Psoas muscle (tissue), 8 donors: ENCODE results near the gene TMEM253. TPM values are rescaled to one million over a fixed set of nuclear protein-coding genes. Genes with fewer than 3 reads are reported as not detected.

Experiments
- ATAC-seq, 4 donors: fragments of 200-7000 bp; cut with Tn5 transposase; one replicate each; pipeline ENCODE4 v1.9.1; 2020; ENCODE audit warnings: moderate library complexity in 3 of 4, mild to moderate bottlenecking in 2 of 4
- DNase-seq, 2 donors: peaks; one replicate each; pipeline ENCODE4 v3.0.0-alpha.2; 2020
- H3K27ac ChIP-seq: fragments of 200-600 bp; one replicate; pipeline ENCODE4 v1.8.0; 2022
- H3K27me3 ChIP-seq, 3 donors: fragments of 200-600 bp in 1 of 3; one replicate each; pipeline versions ENCODE4 v1.6.1 to v1.8.0; 2013 to 2022; ENCODE audit warnings: low read length in 2 of 3, mild to moderate bottlenecking in 2 of 3, moderate library complexity in 1 of 3; ENCODE audit not compliant: insufficient read depth in 3 of 3
- H3K36me3 ChIP-seq, 2 donors: fragments of 200-600 bp in 1 of 2; one replicate each; pipeline versions ENCODE4 v1.6.1 to v1.8.0; 2013 to 2022; ENCODE audit warnings: low read depth in 1 of 2, mild to moderate bottlenecking in 1 of 2, moderate library complexity in 1 of 2; ENCODE audit not compliant: insufficient read depth in 1 of 2
- H3K4me1 ChIP-seq: fragments of 200-600 bp; one replicate; pipeline ENCODE4 v1.8.0; 2022
- H3K4me3 ChIP-seq: fragments of 200-600 bp; one replicate; pipeline ENCODE4 v1.8.0; 2022; ENCODE audit warnings: mild to moderate bottlenecking
- H3K9me3 ChIP-seq: fragments of 200-600 bp; one replicate; pipeline ENCODE4 v1.8.0; 2022
- WGBS, 3 donors: extraction: QIAGEN DNeasy Blood & Tissue Kit; methylation state at CpG; one replicate each; pipeline versions ENCODE4 v1.1.6 to v1.1.7; 2013; 5-methylcytosine and 5-hydroxymethylcytosine counted together
- intact Hi-C, 2 donors: fragments of 100-400 bp; cut with DNase I; formaldehyde crosslinking; loops; one replicate each; pipeline versions ENCODE4 v1.11.0 to v1.14.2; 2022
- polyA plus RNA-seq, 3 donors: library from polyadenylated mRNA; stranded (reverse); fragments of 200-250 nt; gene quantifications; one replicate each; pipeline ENCODE4 v1.2.3, GENCODE V29; 2013
- total RNA-seq, 4 donors: library from RNA; stranded (reverse); fragmentation: NEBNext Ultra II Directional in 2 of 4; extraction: Animal tissue kit (Norgen Biotek cat#: 25700) in 2 of 4; gene quantifications; one replicate each; pipeline versions ENCODE4 v1.2.1 to v1.2.4, GENCODE V29; 2021 to 2023
- TF ChIP-seq, protein P1 (sequence below): fragments of 200-600 bp; IDR thresholded peaks from one replicate; pipeline ENCODE4 v1.8.0; 2022; ENCODE audit warnings: antibody characterized with exemption
- donor health status: healthy with polysubstance abuse.
- donor health status: DM: no; HTN: no; CAD: no; lungs with moderate emphysema.
- donor health status: Bipolar disorder and iron deficiency.
- donor health status: healthy.
- donor health status: DM: yes; HTN: yes; CAD: no.
- donor health status: DM: no; HTN: no; CAD: no.
- donor health status: DM: no; HTN: no; CAD: no.
- donor health status: DM: yes; HTN: yes; CAD: no.

The TMEM253 gene
- total and polyA plus RNA-seq, 7 donors = 0.10 to 0.29 (median 0.17) TPM; not detected in 2

DNA sequence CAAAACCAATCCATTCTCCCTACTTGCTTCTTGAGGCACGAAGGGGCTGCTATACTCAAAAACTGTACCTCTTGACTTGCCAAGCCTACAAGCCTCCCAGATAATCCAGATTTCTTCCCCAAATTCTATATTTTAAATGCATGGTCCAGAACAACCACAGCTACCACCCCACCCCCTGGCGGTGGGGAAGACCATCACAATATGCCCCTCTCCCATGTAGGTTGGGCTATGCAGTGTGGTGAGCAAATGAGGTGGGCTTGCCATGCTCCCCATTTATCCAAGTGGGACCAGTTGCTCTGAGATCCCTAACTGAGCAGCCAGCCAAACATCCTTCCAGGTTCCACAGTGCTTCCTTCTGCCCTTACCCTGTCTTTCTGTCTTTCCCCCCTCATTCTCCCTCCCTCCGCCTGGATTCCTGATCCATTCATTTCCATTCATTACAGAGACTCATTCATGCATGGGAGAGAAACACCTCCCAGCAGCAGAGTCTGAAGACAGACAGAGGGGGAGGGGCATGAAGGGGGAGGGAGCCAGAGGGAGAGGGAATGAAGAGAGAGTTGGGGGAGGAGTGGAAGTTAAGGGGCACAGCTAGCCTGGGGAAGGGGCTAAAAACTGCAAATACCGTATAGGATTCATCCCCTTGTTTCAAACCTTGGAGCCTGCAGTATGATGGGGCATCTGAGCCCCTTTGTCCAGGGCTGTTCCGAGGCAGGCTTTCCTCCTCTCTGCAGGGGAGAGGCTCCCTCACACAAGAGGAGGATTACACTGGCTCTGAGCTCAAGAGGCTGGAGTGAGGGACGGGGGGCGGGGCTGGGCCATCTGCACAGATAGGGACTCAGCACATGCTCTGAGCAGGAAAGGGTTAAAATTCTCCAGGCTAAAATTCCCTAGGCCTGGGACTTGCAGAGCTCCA, 6.8 kb upstream of the TMEM253 start:
- peaks cover 7% of the 10 kb centered on the region for H3K4me1 ChIP-seq
- intact Hi-C loops = loop anchor here in 1 of 2 donors (5.0 to 10.0 kb wide), 2 partner anchors 77 to 409 kb away; partner anchors contain the start of genes ANG and RNASE4
- H3K36me3 ChIP-seq = peaks cover 0 to 39% of the 10 kb centered on the region in 2 donors
- no peak for DNase-seq
- no peak for ATAC-seq
- TF ChIP-seq, protein P1, sequence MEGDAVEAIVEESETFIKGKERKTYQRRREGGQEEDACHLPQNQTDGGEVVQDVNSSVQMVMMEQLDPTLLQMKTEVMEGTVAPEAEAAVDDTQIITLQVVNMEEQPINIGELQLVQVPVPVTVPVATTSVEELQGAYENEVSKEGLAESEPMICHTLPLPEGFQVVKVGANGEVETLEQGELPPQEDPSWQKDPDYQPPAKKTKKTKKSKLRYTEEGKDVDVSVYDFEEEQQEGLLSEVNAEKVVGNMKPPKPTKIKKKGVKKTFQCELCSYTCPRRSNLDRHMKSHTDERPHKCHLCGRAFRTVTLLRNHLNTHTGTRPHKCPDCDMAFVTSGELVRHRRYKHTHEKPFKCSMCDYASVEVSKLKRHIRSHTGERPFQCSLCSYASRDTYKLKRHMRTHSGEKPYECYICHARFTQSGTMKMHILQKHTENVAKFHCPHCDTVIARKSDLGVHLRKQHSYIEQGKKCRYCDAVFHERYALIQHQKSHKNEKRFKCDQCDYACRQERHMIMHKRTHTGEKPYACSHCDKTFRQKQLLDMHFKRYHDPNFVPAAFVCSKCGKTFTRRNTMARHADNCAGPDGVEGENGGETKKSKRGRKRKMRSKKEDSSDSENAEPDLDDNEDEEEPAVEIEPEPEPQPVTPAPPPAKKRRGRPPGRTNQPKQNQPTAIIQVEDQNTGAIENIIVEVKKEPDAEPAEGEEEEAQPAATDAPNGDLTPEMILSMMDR = peak; percentile 4
- WGBS, 3 donors = 46 to 63% (median 53%) methylated on average over 7 of the region's 7 CpGs
- no peaks in the 10 kb centered on the region for H3K27me3 ChIP-seq
- no peaks in the 10 kb centered on the region for H3K9me3 ChIP-seq
- H3K4me3 ChIP-seq = no peak overlapping the region
- H3K27ac ChIP-seq = no peak overlapping the region

DNA sequence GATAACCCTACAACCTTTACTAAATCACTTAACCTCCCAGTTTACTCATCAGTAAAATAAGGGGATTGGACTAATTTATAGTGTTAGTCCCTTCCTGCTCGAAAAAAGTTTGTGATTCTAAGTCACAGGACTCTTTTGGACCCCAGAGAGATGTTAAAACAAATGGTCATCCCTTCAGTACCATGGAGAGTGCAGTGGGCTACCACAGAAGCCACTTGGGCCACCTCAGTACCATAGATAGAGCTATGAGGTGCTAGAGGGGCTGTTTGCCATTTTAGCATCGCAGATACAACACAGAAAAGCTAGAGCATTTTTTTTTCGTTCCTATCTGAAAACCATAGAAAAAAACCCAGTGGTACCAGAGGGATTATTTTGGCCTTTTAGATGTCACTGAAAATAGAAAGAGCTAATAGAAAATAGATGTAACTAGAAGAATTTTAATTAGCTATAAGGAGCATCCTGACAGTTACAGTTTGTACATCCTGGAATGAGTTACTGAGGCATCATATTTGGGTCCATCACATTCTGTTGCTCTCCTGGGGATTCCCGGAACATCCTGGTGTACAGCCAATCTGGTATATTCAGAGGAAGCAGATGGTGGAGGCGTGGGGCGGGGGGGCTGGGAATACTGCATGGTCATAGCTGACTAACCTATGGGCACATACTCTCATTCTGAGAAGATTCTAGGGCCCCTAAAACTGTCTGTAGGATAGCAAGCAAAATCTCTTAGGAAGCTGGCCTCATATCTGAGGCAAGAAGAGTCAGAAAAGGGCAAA, 5.2 kb upstream of the TMEM253 start:
- peaks cover 18% of the 10 kb centered on the region for H3K4me1 ChIP-seq

DNA sequence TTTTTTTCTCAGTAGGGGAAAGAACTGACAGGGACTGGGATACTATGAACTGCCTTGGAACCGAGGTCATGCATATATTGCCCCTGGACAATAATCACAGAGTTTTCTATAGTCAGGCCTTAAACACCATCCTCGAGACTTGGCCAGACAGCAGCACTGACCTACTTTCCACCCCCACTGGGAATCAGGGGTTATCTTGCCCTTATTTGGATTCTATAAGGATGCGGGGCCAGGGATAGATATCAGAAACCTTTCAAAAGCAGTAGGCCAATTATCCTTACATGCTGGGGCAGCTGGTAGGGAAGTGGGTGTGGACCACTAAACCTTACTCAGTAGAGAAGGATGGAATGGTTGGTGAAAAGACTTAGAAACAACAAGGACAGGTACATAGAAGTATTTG, 4.4 kb upstream of the TMEM253 start:
- Histone ChIP-seq H3K4me3 (no peak overlapping the region), H3K27ac (peak overlapping the region; percentile 73), H3K4me1 (peaks cover 18% of the 10 kb centered on the region), H3K27me3 (no peaks in the 10 kb centered on the region), H3K9me3 (no peaks in the 10 kb centered on the region), H3K36me3 (peaks cover 0 to 15% of the 10 kb centered on the region in 2 donors)
- intact Hi-C loops = loop anchor here in 1 of 2 donors (10.0 kb wide), 1 partner anchor 412 kb away; the partner anchor contains the start of genes ANG and RNASE4
- DNase-seq (no peak), ATAC-seq (no peak)
- TF ChIP-seq, protein P1 = no peak
- 54 to 67% (median 60%) methylated on average over 3 of the region's 3 CpGs for WGBS, 3 donors

More for the DNA sequence above, 5.2 kb upstream of the TMEM253 start:
- Histone ChIP-seq H3K4me3 (no peak overlapping the region), H3K9me3 (no peaks in the 10 kb centered on the region), H3K27me3 (no peaks in the 10 kb centered on the region), H3K27ac (peak overlapping the region; percentile 73), H3K36me3 (peaks cover 0 to 23% of the 10 kb centered on the region in 2 donors)
- DNase-seq = no peak
- ATAC-seq = no peak
- intact Hi-C loops = loop anchor here in 1 of 2 donors (10.0 kb wide), 1 partner anchor 411 kb away; the partner anchor contains the start of genes ANG and RNASE4
- TF ChIP-seq, protein P1 = no peak
- 38 to 59% (median 46%) methylated on average over 6 of the region's 6 CpGs for WGBS, 3 donors

DNA sequence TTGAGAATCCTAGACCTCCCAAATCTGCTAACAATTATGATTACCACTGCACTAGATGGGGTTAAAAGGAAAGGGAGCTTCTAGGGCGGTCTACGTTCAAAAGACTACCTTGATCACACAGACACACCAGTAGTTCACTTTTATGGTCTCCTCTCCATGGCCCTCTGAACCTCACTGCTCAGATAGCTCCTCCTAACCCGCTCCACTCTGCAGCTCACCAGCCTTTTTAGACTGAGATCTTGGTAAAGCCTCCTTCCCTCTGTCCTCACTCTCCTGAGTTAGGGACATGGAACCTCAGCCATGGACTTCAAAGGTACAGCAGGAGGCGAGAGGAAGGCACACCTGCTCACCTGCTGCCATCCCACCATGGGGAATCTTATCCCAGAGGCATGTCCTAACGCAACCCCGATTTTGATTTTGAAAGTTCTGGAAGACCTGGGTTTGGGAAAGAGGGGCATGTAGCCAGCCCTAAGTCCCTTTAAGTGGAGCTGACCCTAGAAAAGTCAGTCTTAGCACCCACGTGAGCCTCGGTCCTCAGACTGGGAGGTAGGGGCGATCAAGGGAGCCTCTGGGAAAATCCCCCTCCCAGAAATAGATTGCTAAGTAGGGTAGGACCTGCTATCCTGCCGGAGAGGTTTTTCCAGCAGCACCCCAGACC, 3.8 kb upstream of the TMEM253 start:
- H3K4me3 ChIP-seq = peak overlapping the region; percentile 52
- DNase-seq (no peak), ATAC-seq (peak in 1 of 4 donors; percentile 1)
- H3K9me3 ChIP-seq = no peaks in the 10 kb centered on the region
- peaks cover 0 to 9% of the 10 kb centered on the region in 2 donors for H3K36me3 ChIP-seq
- TF ChIP-seq, protein P1 = no peak
- WGBS, 3 donors = 44 to 50% (median 46%) methylated on average over 10 of the region's 10 CpGs
- intact Hi-C loops = loop anchor here in 1 of 2 donors (10.0 kb wide), 1 partner anchor 412 kb away; the partner anchor contains the start of genes ANG and RNASE4
- H3K27ac ChIP-seq = peak overlapping the region; percentile 73
- no peaks in the 10 kb centered on the region for H3K27me3 ChIP-seq
- H3K4me1 ChIP-seq = peaks cover 18% of the 10 kb centered on the region
